Measurements from ENCODE around the gene PKP2.

The PKP2 gene

DNA sequence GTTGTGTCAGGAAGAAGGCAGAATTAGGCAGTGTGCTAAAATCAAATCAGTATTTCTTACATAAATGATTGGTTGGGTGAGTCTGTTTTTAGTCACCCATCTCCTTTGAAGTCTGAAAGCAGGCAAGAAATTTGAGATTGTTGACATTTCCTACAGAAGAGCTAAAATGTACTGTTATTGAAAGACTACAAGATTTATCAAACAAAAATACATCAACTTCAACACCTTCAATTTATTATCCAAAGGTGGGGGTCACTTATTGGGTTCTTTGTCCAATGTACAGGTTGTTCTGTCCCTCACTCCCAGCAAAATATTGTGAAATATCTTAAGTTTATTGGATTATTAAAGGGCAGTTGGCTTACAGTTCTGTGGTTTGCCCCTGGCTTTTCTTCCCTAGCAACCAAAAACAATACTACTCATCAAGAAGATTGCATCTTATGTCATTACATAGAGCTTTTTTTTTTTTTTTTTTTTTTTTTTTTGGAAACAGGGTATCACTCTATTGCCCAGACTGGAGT lies 20.6 kb upstream of the PKP2 start:
- Histone ChIP-seq H4K20me1 (no peaks in the 10 kb centered on the region), H3K27me3 (no peaks in the 10 kb centered on the region), H3K4me2 (no peak overlapping the region), H3K27ac (no peak overlapping the region), H3K36me3 (no peaks in the 10 kb centered on the region), H3K4me1 (no peaks in the 10 kb centered on the region), H3K9ac (no peak overlapping the region), H3K9me3 (no peaks in the 10 kb centered on the region), H3K4me3 (no peak overlapping the region)
- TF ChIP-seq Cebpa-rat (IDR thresholded peaks at IDR 0.05): no peak

DNA sequence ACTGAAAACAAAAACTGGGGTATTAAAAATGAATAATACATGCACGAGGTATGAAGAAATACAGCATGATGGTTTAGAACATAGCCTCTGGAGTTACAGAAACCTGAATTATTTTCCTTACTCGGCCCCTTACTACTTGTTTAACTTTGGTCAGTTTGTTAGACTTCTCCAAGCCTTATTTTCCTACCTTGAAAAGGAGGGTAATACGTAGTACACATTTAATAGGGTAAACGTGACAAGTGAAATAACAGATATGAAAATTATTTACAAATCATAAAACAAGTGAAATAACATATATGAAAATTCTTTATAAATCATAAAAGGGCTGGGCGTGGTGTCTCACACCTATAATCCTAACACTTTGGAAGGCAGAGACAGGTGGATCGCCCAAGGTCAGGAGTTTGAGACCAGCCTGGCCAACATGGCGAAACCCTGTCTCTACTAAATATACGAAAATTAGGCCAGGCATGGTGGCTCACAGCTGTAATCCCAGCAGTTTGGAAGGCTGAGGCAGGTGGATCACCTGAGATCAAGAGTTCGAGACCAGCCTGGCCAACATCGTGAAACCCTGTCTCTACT lies 11.4 kb upstream of the PKP2 start:
- no peak for TF ChIP-seq Cebpa-rat (IDR thresholded peaks at IDR 0.05)
- H3K4me2 ChIP-seq: no peak overlapping the region
- H3K36me3 ChIP-seq: no peaks in the 10 kb centered on the region
- H3K27ac ChIP-seq: no peak overlapping the region
- no peaks in the 10 kb centered on the region for H3K27me3 ChIP-seq
- no peaks in the 10 kb centered on the region for H3K9me3 ChIP-seq
- H4K20me1 ChIP-seq: no peaks in the 10 kb centered on the region
- H3K4me3 ChIP-seq: no peak overlapping the region
- H3K4me1 ChIP-seq: no peaks in the 10 kb centered on the region
- no peak overlapping the region for H3K9ac ChIP-seq

DNA sequence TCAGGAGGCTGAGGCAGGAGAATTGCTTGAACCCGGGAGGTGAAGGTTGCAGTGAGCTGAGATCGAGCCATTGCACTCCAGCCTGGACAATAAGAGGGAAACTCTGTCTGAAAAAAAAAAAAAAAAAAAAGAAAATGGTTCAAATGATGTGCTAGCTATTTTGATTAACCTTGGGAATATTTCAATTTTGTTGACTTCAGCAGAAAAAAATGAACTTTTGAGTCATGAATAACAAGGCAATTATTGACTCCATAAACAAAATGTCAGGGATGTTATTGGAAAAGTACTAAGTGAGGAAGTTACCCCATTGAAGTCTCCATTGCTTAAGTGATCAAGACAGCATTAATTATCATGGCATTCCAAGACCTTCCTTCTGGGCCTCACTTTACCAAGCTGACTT lies 10.6 kb upstream of the PKP2 start:
- no peaks in the 10 kb centered on the region for H3K27me3 ChIP-seq
- no peaks in the 10 kb centered on the region for H4K20me1 ChIP-seq
- H3K4me2 ChIP-seq: no peak overlapping the region
- no peaks in the 10 kb centered on the region for H3K36me3 ChIP-seq
- no peaks in the 10 kb centered on the region for H3K9me3 ChIP-seq
- no peaks in the 10 kb centered on the region for H3K4me1 ChIP-seq
- no peak overlapping the region for H3K27ac ChIP-seq
- no peak overlapping the region for H3K9ac ChIP-seq
- no peak for TF ChIP-seq Cebpa-rat (IDR thresholded peaks at IDR 0.05)
- H3K4me3 ChIP-seq: no peak overlapping the region

DNA sequence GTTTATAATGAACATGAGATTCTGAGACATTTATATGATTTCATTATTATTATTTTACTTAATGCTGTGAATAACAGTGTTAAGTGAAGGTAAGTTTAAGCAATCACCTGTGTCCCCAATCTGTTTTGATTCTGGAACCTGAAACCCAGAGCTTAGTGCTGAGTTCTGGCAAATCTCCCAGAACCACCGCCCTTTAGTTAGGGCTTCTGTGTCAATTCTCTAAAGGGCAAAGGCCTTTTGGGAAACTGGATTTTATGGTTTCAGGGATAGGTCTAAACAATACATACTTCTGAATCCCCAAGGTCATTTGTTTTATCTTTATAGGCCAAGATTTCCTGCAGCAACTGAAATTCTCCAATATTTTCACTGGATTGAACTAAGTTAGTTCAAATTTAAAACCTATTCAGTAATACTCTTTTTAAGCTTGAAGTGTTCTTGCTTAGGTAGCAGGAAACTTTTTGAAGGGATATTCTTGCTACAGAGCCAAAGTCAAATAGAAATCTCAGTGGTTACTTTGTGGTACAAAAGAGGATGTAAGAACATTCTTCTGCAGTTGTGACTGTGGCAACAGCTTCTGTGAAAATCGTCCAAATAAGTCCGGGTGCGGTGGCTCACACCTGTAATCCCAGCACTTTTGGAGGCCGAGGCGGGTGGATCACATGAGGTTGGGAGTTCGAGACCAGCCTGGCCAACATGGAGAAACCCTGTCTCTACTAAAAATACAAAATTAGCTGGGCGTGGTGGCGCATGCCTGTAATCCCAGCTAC lies 10.0 kb upstream of the PKP2 start:
- Histone ChIP-seq H4K20me1 (no peaks in the 10 kb centered on the region), H3K27me3 (no peaks in the 10 kb centered on the region), H3K9ac (no peak overlapping the region), H3K36me3 (no peaks in the 10 kb centered on the region), H3K4me2 (no peak overlapping the region), H3K9me3 (no peaks in the 10 kb centered on the region), H3K27ac (no peak overlapping the region), H3K4me3 (no peak overlapping the region), H3K4me1 (no peaks in the 10 kb centered on the region)
- TF ChIP-seq Cebpa-rat (IDR thresholded peaks at IDR 0.05): no peak

DNA sequence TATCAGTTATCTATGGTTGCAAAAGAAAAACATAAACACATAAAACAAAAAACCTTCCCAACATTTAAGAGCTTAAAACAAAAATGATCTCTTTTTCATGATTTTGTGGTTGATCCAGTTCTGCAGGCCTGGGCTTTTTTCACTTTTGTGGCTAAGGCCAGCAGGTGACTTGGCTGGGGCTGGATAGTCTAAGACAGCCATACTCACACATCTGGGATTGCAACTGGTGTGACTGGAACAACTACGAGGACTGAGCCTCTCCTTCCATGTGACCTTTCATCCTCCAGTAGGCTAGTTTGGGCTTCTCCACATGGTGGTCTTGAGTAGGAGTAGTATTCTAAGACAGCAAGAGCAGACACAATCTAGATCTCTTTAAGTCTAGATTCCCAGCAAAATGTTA lies 7.2 kb upstream of the PKP2 start:
- Histone ChIP-seq H3K9me3 (no peaks in the 10 kb centered on the region), H3K4me3 (no peak overlapping the region), H4K20me1 (no peaks in the 10 kb centered on the region), H3K4me2 (no peak overlapping the region), H3K27ac (no peak overlapping the region), H3K9ac (no peak overlapping the region), H3K4me1 (no peaks in the 10 kb centered on the region), H3K27me3 (no peaks in the 10 kb centered on the region), H3K36me3 (no peaks in the 10 kb centered on the region)
- no peak for TF ChIP-seq Cebpa-rat (IDR thresholded peaks at IDR 0.05)

DNA sequence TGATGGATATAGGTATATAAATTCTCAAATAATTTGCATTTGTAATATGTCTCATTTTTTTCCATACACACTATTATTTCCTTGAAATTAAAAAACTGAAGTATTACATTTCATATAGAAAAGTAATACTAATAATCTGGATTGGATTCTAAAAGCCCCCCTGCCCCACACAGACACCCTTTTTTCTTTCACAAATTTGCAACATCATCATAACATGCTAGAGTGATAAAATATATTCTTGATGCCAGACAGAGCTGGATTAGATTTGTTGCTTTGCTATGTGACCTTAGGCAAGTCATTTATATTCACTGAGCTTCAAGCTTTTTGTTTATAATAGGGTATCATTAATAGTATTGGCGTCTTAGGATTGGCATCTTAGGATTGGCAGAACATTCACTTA lies 6.7 kb upstream of the PKP2 start:
- Histone ChIP-seq H3K36me3 (no peaks in the 10 kb centered on the region), H3K4me1 (no peaks in the 10 kb centered on the region), H3K9ac (no peak overlapping the region), H3K27ac (no peak overlapping the region), H3K4me2 (no peak overlapping the region), H3K9me3 (no peaks in the 10 kb centered on the region), H4K20me1 (no peaks in the 10 kb centered on the region), H3K27me3 (no peaks in the 10 kb centered on the region), H3K4me3 (no peak overlapping the region)
- TF ChIP-seq Cebpa-rat (IDR thresholded peaks at IDR 0.05): no peak

DNA sequence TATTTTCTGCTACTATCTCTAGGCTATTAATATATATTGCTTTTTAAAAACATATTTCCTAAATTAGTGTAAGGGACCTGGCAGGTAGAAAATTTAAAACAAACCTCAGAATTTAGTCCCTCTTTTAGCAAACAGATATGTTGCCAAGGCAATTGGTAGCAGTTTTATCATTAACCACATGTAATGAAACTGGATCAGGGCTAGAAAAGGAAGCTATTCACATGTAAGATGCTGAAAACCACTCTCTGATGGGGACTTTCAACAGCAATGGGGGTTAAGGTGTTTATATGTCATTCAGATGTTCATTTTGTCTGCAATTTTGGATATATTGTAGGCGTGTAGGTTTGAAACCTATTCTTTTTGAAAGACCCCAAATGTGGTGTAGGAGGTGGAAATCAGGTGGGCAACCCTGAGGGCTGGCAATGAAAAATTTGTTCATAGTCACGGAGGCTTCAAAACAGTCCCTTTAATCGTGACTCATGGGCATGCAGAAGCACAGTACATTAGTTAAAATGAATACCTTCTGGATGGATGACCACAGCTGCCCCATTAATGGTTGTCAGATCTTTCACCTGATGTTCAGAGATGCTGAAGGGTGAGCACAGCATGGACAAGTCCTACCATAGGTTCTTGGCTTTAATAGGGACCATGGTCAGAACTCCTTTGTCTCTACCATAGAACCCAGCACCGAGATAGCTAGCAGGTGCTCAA lies 5.9 kb upstream of the PKP2 start:
- Histone ChIP-seq H3K36me3 (no peaks in the 10 kb centered on the region), H3K4me2 (no peak overlapping the region), H3K27me3 (no peaks in the 10 kb centered on the region), H4K20me1 (no peaks in the 10 kb centered on the region), H3K9me3 (no peaks in the 10 kb centered on the region), H3K9ac (no peak overlapping the region), H3K4me3 (no peak overlapping the region), H3K27ac (no peak overlapping the region), H3K4me1 (no peaks in the 10 kb centered on the region)
- no peak for TF ChIP-seq Cebpa-rat (IDR thresholded peaks at IDR 0.05)

DNA sequence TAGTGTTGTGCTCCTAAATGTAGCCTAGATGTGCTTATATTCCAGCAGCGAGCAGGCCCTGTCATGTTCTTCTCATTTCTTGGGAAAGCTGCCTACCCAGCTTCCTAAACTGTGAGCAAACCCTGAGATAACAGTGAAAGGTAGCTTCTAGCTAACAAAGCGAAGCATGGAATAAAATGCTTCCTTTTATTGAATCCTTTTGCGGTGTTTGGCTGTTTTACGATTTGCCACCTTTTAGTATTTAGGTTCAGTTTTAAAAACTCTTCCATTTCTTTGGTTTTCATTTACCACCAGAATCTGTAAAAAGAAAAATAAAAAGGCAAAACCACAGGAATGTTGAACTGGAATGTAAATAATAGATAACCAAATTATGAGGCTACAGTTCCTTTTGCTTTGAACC lies 5.0 kb upstream of the PKP2 start:
- H3K4me1 ChIP-seq: no peaks in the 10 kb centered on the region
- H3K4me3 ChIP-seq: no peak overlapping the region
- no peak overlapping the region for H3K9ac ChIP-seq
- H3K9me3 ChIP-seq: no peaks in the 10 kb centered on the region
- H3K27me3 ChIP-seq: no peaks in the 10 kb centered on the region
- H3K27ac ChIP-seq: no peak overlapping the region
- no peaks in the 10 kb centered on the region for H3K36me3 ChIP-seq
- H3K4me2 ChIP-seq: no peak overlapping the region
- TF ChIP-seq Cebpa-rat (IDR thresholded peaks at IDR 0.05): no peak
- H4K20me1 ChIP-seq: no peaks in the 10 kb centered on the region

DNA sequence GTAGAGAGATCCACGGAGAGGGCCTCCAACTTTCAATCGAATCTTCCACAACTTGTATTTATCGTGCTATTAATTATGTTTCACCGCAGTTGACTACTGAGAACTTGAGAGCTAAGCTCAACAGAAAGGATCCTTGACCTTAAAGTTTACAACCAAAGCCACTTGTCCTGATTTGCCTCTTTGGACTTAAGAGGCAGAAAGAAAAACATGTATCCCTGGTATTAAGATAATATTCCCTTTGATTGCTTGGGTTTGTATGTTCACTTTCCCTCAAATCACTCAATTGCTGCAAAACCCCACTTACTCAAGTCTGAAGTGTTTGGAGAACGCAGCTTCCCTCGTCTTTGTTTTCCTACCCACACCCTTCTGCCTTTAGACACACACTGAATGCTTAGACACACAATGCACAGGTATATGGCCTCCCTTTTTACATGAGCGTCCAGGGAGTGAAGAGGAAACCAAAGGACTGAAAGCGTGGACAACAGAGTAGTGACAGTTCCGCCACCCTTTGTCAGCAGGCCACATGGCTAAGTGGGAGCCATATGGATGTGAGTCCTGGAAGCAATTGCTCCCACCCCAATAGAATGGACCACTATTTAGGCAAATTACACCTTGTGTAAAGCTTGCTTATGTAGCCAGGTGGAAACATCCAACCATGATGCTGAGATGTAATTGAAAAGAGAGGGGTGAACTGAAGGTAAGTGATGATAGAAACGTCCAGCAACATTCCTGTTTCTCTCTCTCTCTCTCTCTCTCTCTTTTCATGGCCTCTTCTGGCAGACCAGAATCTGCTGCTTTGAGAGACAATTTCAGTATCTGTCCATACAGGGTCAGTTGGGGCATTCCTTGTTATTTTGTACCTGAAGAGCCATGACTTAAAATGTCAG lies 1.4 kb upstream of the PKP2 start:
- Histone ChIP-seq H3K27me3 (no peaks in the 10 kb centered on the region), H3K36me3 (no peaks in the 10 kb centered on the region), H3K9me3 (no peaks in the 10 kb centered on the region), H3K9ac (no peak overlapping the region), H3K4me1 (no peaks in the 10 kb centered on the region), H3K4me2 (peak overlapping the region; percentile 79), H3K4me3 (no peak overlapping the region), H3K27ac (no peak overlapping the region), H4K20me1 (no peaks in the 10 kb centered on the region)
- no peak for TF ChIP-seq Cebpa-rat (IDR thresholded peaks at IDR 0.05)

Measured in BLaER1 (cell line).